Mucosa of descending colon (tissue), 3 donors: ENCODE data around the gene SNTG2. TPM values are rescaled to one million over a fixed set of nuclear protein-coding genes. Genes with fewer than 3 reads are reported as not detected.

Experiments
- ATAC-seq: fragments of 200-7000 bp; cut with Tn5 transposase; one replicate; pipeline ENCODE4 v1.9.1; 2020; ENCODE audit warnings: mild to moderate bottlenecking, moderate library complexity
- DNase-seq, 3 donors: peaks; one replicate each; pipeline ENCODE4 v3.0.0-alpha.2; 2020
- H3K36me3 ChIP-seq: fragments of 200-600 bp; one replicate; pipeline ENCODE4 v1.8.0; 2021; ENCODE audit warnings: low read depth, mild to moderate bottlenecking
- H3K4me1 ChIP-seq: fragments of 200-600 bp; one replicate; pipeline ENCODE4 v1.8.0; 2021; ENCODE audit warnings: low read depth, mild to moderate bottlenecking
- H3K4me3 ChIP-seq: fragments of 200-600 bp; one replicate; pipeline ENCODE4 v1.8.0; 2021; ENCODE audit warnings: mild to moderate bottlenecking
- H3K9me3 ChIP-seq: fragments of 200-600 bp; one replicate; pipeline ENCODE4 v1.8.0; 2021; ENCODE audit warnings: mild to moderate bottlenecking
- intact Hi-C, 2 donors: fragments of 100-400 bp; cut with DNase I in 1 of 2; cut with micrococcal nuclease in 1 of 2; formaldehyde crosslinking; loops; one replicate each; pipeline versions ENCODE4 v1.11.0 to v1.11.1; 2022; cut with DNase I, micrococcal nuclease
- total RNA-seq, 3 donors: library from RNA; stranded (reverse); fragmentation: NEBNext Ultra II Directional in 2 of 3; extraction: Animal tissue kit (Norgen Biotek cat#: 25700) in 2 of 3; gene quantifications; one replicate each; pipeline versions ENCODE4 v1.2.1 to v1.2.4, GENCODE V29; 2021 to 2023
- TF ChIP-seq, protein P1 (sequence below): fragments of 200-600 bp; IDR thresholded peaks from one replicate; pipeline ENCODE4 v1.8.0; 2022; ENCODE audit warnings: antibody characterized with exemption, mild to moderate bottlenecking
- donor health status: DM: no; HTN: no; CAD: no; lungs with moderate emphysema.
- donor health status: DM: no; HTN: no; CAD: no.
- donor health status: DM: no; HTN: yes; CAD: no.

SNTG2 gene
- total RNA-seq, 3 donors from 2014 or later, result 0.38 to 3.0 (median 2.8) TPM

- ATAC-seq (no peak), DNase-seq (no peak)
- TF ChIP-seq, protein P1, sequence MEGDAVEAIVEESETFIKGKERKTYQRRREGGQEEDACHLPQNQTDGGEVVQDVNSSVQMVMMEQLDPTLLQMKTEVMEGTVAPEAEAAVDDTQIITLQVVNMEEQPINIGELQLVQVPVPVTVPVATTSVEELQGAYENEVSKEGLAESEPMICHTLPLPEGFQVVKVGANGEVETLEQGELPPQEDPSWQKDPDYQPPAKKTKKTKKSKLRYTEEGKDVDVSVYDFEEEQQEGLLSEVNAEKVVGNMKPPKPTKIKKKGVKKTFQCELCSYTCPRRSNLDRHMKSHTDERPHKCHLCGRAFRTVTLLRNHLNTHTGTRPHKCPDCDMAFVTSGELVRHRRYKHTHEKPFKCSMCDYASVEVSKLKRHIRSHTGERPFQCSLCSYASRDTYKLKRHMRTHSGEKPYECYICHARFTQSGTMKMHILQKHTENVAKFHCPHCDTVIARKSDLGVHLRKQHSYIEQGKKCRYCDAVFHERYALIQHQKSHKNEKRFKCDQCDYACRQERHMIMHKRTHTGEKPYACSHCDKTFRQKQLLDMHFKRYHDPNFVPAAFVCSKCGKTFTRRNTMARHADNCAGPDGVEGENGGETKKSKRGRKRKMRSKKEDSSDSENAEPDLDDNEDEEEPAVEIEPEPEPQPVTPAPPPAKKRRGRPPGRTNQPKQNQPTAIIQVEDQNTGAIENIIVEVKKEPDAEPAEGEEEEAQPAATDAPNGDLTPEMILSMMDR, result no peak
- Histone ChIP-seq H3K9me3 (no peaks in the 10 kb centered on the region), H3K4me1 (no peaks in the 10 kb centered on the region), H3K4me3 (no peak overlapping the region), H3K36me3 (no peaks in the 10 kb centered on the region)
- intact Hi-C loops, result no loop called here
These were observed 370.7 kb downstream of the SNTG2 start for GRCh38 chr2:1321321-1321720.

DNA sequence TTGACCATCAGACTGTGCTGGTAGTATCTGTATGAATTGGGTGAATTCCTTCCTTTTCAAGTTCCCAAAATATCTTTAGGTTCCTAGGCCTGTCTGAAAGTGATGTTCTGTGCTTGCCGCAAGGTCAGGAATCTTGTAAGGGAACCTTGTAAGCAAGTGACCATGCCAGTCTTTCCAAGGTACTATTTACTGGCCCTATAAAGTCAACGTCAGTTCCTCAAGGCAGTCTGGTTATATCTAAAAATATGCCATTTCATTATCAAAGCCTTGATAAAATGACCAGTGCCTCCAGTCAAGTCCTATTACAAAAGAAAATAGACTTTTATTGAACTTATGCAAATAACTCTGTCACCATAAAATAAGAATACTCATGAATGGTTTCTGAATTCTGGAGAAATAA, 374.2 kb downstream of the SNTG2 start:
- H3K9me3 ChIP-seq, result no peaks in the 10 kb centered on the region
- no peak for ATAC-seq
- intact Hi-C loops, result no loop called here

GRCh38 chr2:1328684-1329083, 378.0 kb downstream of the SNTG2 start:
- TF ChIP-seq, protein P1, result no peak
- Histone ChIP-seq H3K9me3 (no peaks in the 10 kb centered on the region), H3K4me3 (no peak overlapping the region), H3K4me1 (no peaks in the 10 kb centered on the region), H3K36me3 (no peaks in the 10 kb centered on the region)
- intact Hi-C loops, result no loop called here
- DNase-seq (no peak), ATAC-seq (no peak)

More for the DNA sequence above, 374.2 kb downstream of the SNTG2 start:
- no peak for DNase-seq
- TF ChIP-seq, protein P1, result no peak
- Histone ChIP-seq H3K36me3 (no peaks in the 10 kb centered on the region), H3K4me3 (no peak overlapping the region), H3K4me1 (no peaks in the 10 kb centered on the region)

DNA sequence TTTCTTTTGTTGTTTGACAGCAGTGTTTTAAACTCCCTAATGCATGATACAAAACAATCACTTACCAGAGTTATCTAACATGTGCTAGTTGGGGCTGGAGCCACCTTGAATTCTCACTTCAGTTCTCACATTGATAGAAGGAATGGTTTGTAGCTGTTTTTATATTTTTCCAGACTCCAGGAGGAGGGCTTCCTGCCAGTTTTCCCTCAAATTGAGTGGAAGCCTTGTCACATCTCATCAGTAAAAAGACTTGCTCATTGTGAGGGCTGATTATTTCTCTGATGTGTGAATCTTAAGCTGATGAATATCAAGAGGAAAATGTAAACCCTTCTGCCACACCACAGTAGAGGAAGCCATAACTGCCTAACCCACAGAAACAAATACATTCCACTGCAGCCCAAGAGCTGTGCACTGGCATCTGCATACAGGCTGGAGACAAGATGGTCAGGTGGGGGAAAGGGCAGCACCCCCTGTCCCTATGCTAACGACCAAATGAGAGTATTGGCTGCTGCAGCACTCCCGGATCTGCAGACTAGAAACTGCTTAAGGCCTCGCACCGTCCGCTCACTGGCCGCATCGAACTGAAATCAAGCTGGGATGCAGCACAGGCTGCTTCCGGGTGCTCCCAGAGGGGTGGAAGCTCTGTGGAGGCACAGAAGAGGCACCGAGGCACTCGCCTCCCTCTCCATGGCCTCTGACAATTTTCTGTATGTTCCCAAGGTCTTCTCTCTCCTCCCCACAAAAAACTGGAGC, 388.9 kb downstream of the SNTG2 start:
- TF ChIP-seq, protein P1, result no peak
- Histone ChIP-seq H3K9me3 (no peaks in the 10 kb centered on the region), H3K36me3 (no peaks in the 10 kb centered on the region), H3K4me3 (no peak overlapping the region), H3K4me1 (no peaks in the 10 kb centered on the region)
- DNase-seq (no peak), ATAC-seq (no peak)
- intact Hi-C loops, result no loop called here

- TF ChIP-seq, protein P1, result no peak
- intact Hi-C loops, result no loop called here
- H3K4me3 ChIP-seq, result no peak overlapping the region
- ATAC-seq (no peak), DNase-seq (no peak)
- no peaks in the 10 kb centered on the region for H3K36me3 ChIP-seq
- H3K4me1 ChIP-seq, result no peaks in the 10 kb centered on the region
- no peaks in the 10 kb centered on the region for H3K9me3 ChIP-seq
These were observed 389.5 kb downstream of the SNTG2 start for GRCh38 chr2:1340141-1340512.
